Measurements from ENCODE around the gene HIGD1C.
A peak's percentile ranks its signal among the peaks of the same experiment; 100 is the strongest.
"Not testable (repeated sequence)": the region's sequence is repeated elsewhere in the genome, so short reads cannot be mapped to it uniquely, and the experiment has no call there.

HIGD1C gene

GRCh38 chr12:50952510-50952909 lies at the start of gene HIGD1C:
Gene HIGD1C, plus strand, starts transcription at chr12:50952544. Its CDS starts 1,455 bp downstream, at chr12:50953999.
- no peak for DNase-seq

- not testable (repeated sequence) for DNase-seq
Observed at GRCh38 chr12:50908479-50908878, 43.9 kb upstream of the HIGD1C start.

DNA sequence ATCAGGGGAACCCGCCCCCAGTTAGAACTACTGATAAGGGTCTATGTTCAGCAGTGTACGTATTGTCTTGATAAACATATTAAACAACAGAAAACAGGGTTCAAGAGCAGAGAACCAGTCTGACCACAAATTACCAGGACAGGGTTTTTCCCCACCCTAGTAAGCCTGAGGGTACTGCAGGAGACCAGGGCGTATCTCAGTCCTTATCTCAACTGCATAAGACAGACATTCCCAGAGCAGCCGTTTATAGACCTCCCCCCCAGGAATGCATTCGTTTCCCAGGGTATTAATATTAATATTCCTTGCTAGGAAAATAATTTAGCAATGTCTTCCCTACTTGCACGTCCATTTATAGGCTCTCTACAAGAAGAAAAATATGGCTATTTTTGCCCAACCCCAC lies 40.0 kb upstream of the HIGD1C start:
- DNase-seq = not testable (repeated sequence)

DNA sequence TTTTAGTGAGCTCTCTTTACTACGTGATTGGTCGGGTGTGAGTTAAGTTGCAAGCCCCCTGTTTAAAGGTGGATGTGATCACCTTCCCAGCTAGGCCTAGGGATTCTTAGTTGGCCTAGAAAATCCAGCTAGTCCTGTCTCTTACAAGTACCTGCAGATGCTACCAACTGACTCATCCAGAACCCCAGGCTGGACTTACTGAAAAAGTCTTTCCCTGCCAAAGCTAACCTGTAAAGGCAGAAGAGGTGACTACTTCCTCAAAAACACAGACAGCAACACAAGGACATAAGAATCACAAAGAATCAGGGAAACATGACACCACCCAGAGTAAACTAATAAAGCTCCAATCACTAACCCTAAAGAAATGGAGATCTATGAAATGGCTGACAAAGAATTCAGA lies 39.1 kb upstream of the HIGD1C start:
- DNase-seq = no peak

- DNase-seq = no peak
Observed at GRCh38 chr12:50914872-50915484, 37.4 kb upstream of the HIGD1C start.

DNA sequence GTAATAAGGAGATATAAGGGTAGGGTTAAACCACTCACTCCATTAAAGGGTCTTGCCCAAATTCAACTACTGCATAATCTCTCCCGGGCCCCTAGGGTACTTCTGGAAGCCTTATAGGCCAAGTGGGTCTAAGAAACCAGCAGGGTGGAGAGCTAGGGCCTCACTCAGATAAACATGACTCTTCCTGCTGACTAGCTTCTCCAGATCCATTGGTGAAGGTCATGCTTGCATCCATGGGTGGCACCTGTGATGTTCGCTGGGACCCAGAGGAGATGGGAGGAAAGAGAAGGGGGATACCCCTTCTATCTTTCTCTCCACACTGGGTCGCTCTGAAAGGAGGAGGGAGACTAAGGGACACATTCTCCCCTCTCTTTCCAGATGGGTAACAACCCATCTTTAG lies 36.1 kb upstream of the HIGD1C start:
- no peak for DNase-seq

DNA sequence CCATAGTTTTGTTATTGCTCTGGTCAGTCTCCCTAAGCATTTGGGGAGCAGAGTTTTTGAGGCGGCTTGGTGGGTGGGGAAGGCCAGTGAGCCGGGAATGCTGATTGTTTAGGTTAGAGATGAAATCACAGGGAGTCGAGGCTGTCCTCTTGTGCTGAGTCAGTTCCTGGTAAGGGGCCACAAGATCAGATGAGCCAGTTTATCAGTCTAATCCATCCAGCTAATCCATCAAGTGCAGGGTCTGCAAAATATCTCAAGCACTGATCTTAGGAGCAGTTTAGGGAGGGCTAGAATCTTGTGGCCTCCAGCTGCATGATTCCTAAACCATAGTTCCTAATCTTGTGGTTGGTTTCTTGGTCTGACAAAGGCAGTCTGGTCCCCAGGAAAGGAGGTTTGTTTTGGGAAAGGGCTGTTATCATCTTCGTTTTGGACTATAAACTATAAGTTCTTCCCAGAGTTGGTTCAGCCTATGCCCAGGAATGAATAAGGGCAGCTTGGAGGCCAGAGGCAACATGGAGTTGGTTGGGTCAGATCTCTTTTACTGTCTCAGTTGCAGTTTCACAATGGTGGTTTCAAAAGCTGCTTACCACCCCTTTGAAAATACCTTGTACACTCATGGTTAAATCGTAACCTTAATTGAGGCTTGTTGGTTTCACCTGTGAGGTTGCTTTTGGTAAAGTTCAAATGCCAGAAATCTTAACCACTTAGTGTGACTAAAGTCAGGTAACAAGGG lies 33.6 kb upstream of the HIGD1C start:
- DNase-seq = no peak

- no peak for DNase-seq
Observed at GRCh38 chr12:50922820-50923219, 29.5 kb upstream of the HIGD1C start.

- no peak for DNase-seq
Observed at GRCh38 chr12:50923361-50924130, 28.8 kb upstream of the HIGD1C start.

- DNase-seq = no peak
Observed at GRCh38 chr12:50924131-50924438, 28.3 kb upstream of the HIGD1C start.

GRCh38 chr12:50924439-50925341 lies 27.7 kb upstream of the HIGD1C start:
- peak; percentile 81 for DNase-seq

DNA sequence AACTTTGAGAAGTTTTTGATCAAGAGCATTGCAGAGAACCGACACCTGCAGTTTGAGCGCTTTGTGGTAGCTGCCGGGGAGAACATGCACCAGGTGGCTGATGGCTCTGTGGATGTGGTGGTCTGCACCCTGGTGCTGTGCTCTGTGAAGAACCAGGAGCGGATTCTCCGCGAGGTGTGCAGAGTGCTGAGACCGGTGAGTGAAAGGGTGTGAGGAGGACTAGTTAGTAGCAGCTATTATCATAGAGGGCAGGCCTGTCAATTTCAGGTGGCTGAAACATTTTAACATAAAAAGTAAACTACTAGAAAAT lies 27.0 kb upstream of the HIGD1C start:
- DNase-seq = peak; percentile 41

- DNase-seq = no peak
Observed at GRCh38 chr12:50925920-50926319, 26.4 kb upstream of the HIGD1C start.

- DNase-seq = no peak
Observed at GRCh38 chr12:50926415-50926814, 25.9 kb upstream of the HIGD1C start.

DNA sequence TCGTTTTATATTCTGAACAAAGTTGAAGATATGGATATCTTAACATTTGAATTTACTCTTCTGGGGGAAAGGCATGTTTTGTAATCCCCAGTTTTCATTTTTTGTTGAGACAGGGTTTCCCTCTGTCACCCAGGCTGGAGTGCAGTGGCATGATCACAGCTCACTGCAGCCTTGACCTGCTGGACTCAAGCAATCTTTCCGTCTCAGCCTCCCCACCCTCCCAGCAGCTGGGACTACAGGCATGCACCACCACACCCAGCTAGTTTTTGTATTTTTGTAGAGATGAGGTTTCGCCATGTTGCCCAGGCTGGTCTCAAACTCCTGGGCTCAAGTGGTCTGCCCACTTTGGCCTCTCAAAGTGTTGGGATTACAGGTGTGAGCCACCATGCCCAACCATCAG lies 25.4 kb upstream of the HIGD1C start:
- DNase-seq = not testable (repeated sequence)

DNA sequence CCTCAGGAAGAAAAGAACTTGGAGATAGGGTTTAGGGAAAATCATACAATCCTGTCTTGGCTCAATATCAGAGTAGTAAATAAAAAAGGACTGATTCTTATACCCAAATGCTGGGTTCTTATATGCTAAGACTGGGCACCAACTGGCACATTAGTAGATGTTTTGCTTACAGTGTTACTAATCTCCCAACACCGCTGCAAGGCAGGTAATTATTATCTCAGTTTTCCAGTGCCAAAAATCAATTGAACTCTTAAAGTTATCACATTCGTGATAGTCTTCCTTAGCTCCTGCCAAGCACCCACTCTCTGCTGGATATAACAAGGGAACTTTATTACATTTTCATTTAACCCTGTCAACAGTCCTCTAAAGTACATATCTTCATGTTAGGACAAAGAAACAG lies 25.0 kb upstream of the HIGD1C start:
- no peak for DNase-seq

DNA sequence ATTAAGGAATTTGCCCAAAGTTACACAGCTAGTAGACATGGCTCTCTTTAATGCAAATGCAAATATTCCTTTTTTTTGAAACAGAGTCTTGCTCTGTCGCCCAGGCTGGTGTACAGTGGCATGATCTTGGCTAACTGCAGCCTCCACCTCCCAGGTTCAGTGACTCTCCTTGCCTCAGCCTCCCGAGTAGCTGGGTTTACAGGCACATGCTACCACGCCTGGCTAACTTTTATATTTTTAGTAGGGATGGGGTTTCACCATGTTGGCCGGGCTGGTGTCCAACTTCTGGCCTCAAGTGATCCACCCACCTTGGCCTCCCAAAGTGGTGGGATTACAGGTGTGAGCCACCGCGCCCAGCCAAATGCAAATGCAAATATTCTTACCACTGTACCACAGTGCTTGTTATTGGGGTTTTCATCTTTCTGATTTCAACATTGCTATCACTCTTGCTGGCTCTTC lies 24.5 kb upstream of the HIGD1C start:
- DNase-seq = no peak

DNA sequence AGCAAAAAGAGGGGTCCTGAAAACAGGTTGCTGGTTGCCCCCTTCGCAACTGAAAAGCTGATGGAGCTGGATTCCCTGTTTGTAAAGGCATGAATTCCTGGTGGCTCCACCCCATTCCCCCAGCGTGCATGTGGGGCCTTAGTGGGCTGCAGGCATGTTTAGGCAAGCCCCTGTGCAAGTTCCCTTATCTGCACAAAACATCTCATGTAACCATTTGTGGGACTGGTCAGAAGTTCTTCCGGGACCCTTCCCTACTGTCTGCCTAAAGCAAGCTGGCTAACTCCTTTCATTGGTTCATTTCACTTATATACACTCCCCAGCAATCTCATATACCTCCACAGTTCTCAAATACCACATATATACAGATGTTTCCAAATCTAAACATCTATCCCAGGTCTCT lies 24.0 kb upstream of the HIGD1C start:
- DNase-seq = no peak

DNA sequence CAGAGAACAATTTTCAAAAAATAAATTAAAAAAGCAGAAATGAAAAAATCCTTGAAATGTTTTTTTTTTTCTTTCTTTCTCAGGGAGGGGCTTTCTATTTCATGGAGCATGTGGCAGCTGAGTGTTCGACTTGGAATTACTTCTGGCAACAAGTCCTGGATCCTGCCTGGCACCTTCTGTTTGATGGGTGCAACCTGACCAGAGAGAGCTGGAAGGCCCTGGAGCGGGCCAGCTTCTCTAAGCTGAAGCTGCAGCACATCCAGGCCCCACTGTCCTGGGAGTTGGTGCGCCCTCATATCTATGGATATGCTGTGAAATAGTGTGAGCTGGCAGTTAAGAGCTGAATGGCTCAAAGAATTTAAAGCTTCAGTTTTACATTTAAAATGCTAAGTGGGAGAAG lies 22.5 kb upstream of the HIGD1C start:
- DNase-seq = no peak

DNA sequence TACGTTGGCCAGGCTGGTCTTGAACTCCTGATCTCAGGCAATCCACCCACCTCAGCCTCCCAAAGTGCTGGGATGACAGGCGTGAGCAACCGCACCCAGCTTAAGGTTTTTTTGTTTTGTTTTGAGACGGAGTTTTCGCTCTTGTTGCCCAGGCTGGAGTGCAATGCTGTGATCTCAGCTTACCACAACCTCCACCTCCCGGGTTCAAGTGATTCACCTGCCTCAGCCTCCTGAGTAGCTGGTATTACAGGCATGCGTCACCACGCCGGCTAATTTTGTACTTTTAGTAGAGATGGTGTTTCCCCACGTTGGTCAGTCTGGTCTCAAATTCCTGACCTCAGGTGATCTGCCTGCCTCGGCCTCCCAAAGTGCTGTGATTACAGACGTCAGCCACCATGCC lies 21.9 kb upstream of the HIGD1C start:
- not testable (repeated sequence) for DNase-seq

DNA sequence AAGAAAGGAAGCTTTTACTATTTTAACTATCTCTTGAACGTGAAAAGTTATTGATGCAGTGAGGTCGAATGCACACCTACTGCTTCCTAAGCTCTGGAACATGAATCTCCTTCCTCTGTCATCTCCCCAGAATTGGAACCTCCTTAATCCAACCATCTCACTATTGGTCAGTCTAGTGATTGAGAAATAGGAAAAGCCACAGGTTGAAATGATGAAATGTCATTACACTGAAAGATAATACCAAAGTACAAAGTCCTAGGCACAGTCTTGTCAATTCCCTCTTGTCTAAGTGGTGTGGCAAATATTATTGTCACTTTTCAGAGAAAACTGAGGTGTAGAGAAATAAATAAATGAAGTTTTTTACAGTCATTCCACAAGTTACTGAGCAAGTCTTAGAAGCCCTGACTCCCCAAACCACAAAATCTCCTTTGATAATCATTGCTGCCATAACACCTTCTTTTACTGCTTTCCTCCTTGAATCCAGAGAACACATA lies 19.5 kb upstream of the HIGD1C start:
- DNase-seq = no peak

- no peak for DNase-seq
Observed at GRCh38 chr12:50933459-50934124, 18.8 kb upstream of the HIGD1C start.
